HG02798 (cell line): ENCODE measurements around the gene TEKT3.

ENCODE experiments used
- ATAC-seq: cut with Tn5 transposase; IDR thresholded peaks from one replicate; pipeline ENCODE4 v1.9.1; 2021; ENCODE audit warnings: mild to moderate bottlenecking; ENCODE audit not compliant: unreplicated experiment, poor library complexity

TEKT3 gene

DNA sequence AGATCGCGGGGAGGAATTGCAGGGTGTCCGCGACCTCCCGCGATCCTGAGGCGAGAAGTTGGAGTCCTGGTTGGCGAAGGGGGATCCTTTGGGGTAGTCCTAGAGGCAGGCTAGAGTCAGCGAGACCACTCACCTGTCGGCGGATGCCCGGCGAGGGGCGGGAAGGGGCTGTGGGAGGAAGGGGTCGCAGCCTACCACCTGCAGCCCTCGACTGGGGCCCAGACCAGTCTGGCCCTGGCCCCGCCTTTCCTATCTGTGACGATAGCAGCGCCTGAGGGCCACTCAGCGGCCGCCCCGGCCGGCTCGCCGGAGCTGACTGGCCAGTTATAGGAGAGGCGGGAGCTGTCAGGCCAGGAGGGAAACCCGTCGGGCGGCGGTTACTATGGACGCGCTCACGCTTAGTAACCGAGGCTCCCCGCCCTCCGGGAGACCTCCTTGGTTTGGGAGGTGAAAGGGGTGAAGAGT, at the start of gene TEKT3:
Gene TEKT3 (minus strand): TSS at position 213 of the 465 bp plus-strand sequence. CDS start 10,012 bp downstream, outside the sequence.
- no peak for ATAC-seq

DNA sequence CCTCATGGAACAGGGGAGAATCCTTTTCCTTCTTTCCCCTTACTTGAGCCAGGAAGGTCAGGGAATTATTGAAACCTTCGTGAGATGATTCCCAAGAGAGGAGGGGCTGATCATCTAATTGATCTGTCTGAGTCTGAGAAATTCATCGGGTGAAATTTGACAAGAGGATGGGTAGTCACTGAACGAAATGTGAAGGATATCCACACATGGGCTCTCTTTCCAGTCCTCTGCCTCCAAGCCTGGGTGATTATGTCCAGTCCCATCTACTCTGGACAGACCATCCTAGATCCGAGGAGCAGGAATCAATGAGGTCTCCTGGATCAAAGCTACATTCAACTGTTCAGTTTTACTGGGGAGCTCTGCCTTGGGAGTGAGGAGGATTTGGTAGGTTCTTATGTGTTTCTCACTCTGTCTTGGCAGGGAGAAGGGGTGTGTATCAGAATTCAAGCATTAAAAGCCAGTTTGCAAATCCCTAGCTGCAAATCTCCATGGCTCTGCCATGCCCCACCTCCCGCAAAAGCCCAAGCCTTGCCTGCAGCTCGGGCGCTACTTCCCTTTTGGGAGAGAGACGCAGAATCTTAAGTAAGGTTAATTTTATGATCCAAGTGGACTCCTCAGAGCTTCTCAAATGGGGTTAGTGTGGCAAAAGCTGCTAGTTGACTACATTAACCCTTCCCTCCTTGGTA, 47.1 kb upstream of the TEKT3 start:
- ATAC-seq: no peak

DNA sequence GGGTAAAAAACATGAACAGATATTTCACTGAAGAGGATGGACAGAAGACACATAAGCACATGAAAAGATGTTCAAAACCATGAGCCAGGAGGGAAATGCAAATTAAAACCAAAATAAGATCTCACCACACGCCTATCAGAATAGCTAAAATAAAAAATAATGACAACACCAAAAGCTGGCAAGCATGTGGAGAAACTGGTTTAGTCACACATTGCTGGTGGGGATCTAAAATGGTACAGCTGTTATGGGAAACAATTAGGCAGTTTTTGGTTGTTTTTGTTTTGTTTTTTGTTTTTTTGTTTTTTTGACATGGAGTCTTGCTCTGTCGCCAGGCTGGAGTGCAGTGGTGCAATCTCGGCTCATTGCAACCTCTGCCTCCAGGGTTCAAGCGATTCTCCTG, 44.7 kb upstream of the TEKT3 start:
- no peak for ATAC-seq

DNA sequence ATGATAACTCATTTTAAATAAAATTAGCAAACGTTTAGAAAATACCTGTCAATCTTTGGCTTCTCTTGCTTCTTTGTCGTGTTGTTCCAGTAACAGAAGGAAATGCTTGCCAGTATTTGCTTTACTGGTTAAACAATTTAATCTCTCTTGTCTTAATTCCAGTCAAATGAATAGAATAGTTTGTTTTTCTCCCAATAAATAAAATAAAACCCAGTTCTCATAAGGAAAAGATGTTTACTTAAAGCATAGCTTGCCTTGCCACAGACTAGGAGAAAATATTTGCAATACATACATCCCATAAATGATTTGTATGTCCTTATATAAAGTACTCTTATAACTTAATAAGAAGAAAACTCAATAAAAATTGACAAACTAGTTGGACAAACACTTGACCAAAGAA, 43.9 kb upstream of the TEKT3 start:
- ATAC-seq: no peak

DNA sequence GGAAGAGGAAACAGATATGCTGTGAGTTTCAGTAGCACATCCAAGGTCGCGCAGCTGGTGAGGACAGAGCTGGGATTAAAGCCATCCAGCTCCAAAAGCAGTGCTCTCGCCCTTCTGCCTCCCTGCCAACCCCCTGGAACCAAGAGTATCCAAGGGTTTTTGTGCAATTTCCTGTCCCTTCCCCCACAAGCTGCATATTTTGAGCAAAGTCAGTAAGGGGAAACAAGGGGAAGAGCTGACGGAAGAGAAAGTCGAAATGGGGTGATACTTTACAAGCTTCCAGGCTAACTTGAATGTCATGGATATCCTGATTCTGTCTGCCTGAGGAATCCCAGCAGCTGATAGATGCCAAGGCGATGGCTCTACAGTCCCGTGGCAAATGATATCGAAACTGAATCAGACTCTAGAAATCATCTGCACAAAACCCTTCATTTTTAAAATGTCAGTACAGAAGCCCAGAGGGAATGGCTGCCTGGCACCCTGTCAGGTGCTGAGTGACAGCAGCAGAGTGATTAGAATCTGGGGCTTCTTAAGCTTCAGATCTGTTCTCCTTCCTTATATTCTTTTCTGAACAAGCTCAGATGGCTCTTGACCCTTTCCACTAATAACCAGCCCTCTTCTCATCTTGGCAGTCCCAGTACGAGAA, 42.9 kb upstream of the TEKT3 start:
- ATAC-seq: no peak

GRCh38 chr17:15382914-15383313, 41.5 kb upstream of the TEKT3 start:
- no peak for ATAC-seq

DNA sequence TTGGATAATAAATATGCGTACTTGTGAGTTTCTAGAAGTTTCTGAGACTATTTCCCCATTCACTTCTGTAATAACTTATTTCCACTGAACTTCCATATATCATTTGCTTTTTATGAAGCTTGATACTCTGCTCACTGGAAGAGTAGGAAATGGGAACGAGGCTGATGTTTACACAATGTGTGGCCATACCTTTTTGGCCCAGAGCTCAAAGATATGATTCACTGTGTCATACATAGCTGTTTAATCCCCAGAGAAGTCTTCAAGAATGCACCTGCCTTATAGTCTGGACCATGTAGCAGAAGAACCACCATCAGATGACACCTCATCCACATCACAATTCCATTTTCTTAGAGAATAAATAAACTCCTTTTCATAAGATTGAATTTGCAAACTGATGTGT, 40.3 kb upstream of the TEKT3 start:
- no peak for ATAC-seq

- ATAC-seq: no peak
Observed at GRCh38 chr17:15380446-15380845, 39.0 kb upstream of the TEKT3 start.

GRCh38 chr17:15379659-15380058, 38.3 kb upstream of the TEKT3 start:
- no peak for ATAC-seq

GRCh38 chr17:15378243-15378642, 36.8 kb upstream of the TEKT3 start:
- ATAC-seq: no peak

DNA sequence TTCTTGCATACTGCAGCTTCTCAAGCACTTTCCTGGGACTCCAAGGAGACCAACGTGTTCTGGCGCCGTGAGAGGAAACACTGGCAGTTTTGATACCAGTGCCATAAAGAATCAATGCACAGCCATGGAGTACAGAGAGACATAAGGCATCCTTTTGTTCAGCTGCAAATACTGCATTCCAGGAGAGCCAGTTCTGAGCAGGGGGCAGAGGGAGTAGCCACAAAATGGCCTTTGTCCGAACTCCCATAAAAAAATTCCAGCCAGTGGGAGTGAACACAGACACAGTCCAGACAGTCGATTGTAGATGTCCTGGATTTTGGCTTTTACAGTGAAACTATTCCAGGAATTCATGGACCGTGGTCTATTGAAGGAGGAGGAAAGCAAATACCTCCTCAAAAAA, 36.2 kb upstream of the TEKT3 start:
- ATAC-seq: no peak

DNA sequence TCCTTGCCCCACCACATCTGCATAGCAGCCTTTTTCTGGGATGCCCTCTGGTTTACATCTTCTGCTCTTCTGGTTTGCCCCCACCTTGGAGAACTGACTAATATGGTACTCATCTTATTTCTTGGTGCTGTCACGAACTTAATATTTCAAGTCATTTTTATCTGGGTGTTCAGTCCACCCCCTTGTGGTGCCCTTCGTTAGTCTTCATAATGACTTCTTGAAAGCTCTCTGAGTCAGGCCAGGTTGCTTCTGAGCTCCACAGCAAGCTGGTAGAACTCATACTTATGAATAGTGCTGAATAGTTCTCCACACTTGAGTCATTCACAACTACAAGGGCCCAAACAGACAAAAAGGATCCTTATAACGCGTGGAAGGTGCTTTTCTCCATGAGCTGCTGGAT, 35.8 kb upstream of the TEKT3 start:
- no peak for ATAC-seq

DNA sequence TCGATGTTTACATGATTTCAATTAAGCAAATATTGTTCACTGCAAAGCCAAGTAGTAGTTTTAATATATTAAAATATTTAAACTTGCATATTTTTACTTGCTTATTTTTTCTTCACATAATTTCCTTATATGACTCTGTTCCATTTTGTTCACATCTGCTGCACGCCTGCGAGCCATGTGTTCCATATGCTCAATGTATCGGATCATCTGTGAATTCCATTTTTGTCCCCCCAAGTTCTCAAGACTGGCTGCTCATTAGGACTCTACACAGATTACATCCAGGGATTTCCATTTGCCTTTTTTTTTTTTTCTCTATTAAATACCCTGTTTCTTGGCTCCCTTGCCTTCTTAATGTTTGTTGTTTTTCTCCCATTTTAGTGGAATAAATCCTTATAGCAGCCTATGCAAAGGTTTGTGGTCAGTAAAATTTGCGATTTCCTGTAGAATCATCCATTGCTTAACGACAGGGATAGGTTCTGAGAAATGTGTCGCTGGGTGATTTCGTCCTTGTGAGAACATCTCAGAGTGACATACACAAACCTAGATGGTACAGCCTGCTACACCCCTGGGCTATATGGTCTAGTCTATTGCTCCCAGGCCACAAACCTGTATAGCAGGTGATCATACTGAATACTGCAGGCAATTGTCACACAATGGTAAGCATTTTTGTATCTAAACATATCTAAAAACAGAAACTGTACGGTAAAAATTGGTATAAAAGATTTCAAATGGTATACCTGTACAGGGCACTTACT, 30.2 kb upstream of the TEKT3 start:
- ATAC-seq: no peak

DNA sequence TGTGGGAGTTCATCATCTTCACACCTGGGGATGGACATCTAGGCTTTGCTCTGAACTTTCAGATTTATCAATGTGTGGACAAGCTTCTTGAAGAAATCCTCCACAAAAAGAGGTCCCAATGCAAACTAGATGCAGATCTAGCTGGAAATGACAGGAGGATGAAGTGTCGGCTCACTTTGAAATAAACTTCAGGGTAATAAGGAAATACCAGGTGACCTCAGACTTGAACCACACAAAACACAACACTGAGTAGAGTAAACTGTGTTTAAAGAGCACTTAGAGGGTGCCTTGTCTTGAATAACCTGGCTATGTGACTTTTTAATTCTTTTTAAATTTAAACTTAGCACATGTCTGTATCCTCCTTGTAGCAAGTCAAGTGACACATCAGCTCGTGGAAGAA, 27.2 kb upstream of the TEKT3 start:
- ATAC-seq: no peak

GRCh38 chr17:15366026-15366425, 24.6 kb upstream of the TEKT3 start:
- no peak for ATAC-seq

GRCh38 chr17:15364615-15365014, 23.2 kb upstream of the TEKT3 start:
- ATAC-seq: no peak

GRCh38 chr17:15363702-15364101, 22.3 kb upstream of the TEKT3 start:
- ATAC-seq: no peak

- ATAC-seq: no peak
Observed at GRCh38 chr17:15361592-15361991, 20.2 kb upstream of the TEKT3 start.

GRCh38 chr17:15361151-15361550, 19.8 kb upstream of the TEKT3 start:
- ATAC-seq: no peak

- no peak for ATAC-seq
Observed at GRCh38 chr17:15354256-15354655, 12.9 kb upstream of the TEKT3 start.

DNA sequence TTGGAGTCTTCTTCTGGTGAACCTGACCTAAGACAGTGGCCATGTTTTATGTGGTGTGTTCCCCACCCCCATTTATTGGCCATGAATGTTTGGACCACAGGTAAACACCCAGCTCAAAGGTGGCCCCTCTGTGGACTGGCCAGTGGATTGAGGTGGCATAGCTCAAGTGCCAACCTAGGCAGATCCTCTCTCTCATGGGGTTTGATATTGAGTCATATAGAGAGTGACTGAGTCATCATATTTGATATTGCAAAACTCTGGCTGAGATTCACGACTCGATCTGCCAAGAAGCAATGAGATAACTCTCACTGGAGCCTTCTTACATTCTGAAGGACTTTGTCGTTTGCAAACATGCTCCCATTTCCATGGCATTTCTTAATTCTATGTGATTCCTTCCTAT, 10.5 kb upstream of the TEKT3 start:
- no peak for ATAC-seq
